Stimulated activated naive CD4-positive, alpha-beta T cell treated with Interleukin-2 at 50 U/mL for 16 hours (primary cell): ENCODE results near the gene MPIG6B.
A peak's percentile ranks its signal among the peaks of the same experiment; 100 is the strongest.
"Not testable (repeated sequence)": the region's sequence is repeated elsewhere in the genome, so short reads cannot be mapped to it uniquely, and the experiment has no call there.

Experiments
- DNase-seq: peaks from one replicate; lab custom pipeline; 2025; lab: John Stamatoyannopoulos, UW

MPIG6B gene

DNA sequence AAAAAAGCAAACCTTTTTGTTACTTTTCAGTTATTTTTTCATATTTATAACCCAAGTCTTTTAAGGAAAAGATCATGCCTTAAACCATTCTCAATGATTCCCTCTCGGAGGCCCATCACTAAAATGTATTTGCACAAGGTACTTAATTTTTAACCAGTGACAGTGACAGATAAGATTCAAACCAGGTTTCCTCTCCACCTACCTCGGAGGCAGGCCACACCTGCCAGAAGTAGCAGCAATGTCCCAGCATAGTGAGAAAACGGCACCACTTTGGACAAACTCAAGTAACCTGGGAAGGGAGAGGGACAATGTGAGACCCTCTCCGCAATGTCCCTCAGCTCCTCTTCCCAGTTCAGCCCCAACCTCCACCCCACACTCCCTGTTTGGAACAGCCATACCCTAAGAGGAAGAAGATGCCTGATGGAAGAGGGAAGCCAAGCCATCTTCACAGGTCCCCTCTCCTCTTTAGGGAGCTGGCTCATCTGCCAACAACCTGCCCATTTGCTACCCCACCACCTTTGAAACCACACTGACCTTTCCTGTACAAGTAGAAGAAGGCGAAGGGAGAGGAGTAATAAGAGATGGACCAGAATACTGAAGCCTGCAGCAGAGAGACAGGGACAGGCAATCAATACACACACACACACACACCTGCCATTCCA lies 22.3 kb upstream of the MPIG6B start:
- DNase-seq, result no peak

DNA sequence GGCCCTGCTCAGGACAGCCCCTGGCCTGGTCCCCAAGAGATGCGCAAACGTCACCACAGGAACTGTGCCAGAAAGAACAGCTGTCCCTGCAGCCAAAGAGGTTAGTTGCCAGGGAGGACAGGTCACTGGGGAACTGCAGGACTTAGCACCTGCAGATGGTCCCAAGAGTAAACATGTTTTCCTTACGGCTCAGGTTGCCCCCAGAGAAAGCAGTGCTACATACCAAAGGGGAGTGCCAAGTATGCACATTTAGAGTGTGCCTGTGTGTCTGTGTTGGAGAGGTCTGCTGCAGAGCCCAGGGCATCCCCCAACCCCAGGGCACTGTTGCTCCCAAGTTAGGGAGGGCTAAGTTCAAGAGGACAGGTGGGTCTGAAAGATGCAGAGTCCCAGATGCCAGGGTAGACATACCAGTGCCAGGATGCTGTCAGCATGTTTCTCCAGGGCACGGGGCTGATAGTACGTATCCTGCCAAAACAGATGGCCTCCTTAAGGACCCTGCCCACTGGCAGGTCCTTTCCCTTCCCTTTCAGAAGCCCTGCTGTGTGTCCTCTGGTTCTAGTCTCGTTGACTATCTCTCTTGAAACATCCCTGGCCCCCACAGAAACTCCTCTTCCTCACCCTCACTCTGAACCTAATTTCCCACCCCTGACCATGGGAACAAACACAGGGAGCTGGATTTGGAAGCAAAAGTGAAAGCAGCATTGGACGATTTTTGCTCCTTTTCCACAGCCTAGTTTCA lies 21.3 kb upstream of the MPIG6B start:
- DNase-seq, result no peak

DNA sequence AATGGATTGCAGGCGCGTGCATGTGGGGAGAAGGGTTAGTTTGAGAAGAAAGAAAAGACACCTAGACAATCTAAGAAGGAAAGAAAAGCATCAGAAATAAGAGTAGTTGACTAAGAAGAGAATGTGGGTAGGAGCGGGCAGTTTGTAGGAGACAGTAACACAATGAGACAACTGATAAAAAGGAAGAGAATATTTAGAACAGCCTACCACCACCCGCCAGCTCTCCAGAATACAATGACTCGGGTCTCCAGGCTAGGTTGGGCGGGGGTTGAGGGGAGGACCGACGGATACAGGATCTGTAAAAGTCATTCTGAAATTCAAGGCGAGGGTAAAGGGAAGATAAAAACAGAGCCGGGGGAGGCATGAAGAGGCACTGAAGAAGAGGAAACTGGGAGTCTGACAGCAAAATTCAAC lies 20.8 kb upstream of the MPIG6B start:
- DNase-seq, result peak; percentile 35

DNA sequence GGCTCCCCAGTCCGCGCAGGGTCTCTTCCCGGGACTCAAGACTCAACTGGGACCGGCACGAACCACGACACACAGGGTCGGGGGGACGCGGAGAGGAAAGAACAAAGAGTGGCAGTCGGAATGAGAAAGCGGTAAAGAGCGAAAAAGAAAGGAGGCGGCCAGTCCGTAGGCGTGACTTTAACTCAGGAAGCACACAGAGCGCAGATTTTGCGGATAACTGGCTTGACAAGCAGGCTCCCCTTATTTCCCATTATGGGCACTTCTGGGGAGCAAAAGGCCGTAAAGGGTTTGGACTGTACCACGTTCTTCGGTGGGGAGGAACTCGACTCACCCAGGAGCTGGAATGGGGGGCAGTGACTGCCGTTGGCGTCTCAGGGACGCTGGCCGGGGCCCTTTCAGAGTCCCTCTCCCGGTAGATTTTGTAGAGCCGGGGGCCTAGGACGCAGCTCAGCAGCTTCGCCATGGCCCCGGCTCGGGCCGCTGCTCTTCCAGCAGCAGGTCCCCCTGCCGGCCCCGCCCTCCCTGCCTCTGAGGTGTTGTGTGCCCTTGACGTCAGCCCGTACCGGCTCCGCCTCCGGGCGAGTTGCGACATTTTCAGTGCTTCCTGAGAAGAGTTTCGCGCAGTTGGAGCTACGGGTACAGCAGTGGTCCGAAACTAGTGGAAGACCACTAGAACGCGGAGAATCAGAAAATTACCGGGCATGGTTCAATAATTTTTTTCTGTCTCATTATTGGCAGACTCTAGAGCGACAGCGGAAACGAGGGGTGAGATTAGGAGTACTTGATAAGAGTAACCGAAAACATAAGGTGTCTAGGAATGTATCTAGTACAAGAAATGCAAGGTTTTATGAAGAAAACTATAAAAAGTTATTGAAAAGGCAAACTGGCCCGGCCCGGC lies 20.1 kb upstream of the MPIG6B start, which contains the start of gene ABHD16A:
TSS of gene ABHD16A (minus strand) at position 506 of the 898 bp plus-strand sequence. CDS start at position 463, 43 bp downstream.
- DNase-seq, result peak; percentile 95

DNA sequence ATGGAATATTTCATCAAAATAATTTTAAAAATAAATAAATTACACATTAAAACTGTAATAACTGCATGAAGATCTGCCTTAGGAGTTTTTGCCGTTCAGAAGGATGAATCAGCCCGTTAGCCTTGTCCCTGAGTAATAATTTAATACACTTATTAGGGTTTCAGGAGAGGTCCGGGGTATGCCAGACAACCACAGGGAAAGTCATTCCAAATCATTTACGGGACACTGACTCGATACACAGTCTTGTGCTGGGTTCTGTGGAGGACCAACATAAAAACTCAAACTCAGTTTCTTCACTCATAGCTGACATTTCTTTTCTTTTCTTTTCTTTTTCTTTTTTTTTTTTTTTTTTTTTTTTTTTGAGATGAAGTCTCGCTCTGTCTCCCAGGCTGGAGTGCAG lies 17.2 kb upstream of the MPIG6B start:
- no peak for DNase-seq

DNA sequence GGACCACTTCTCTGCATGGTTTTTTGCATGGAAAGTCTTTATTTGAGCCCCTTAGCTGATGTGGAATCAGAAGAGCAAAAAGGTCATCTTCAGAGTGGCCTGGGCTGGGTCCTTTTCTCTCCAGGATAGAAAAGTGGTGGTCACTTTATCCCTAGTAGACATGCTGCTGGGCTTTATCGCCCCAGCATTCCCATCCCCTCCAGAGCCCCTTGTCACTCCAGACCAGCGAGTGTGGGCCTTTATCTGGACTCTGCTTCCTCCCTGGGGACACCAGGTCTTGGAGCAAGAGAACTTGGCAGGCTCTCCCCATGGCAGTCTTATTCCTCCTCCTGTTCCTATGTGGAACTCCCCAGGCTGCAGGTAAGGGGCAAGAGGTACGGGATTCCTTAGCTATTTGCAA lies 16.6 kb upstream of the MPIG6B start, which contains the start of gene LY6G6F:
TSS of gene LY6G6F (plus strand) at position 268 of the 400 bp plus-strand sequence. CDS start at position 309, 41 bp downstream.
- no peak for DNase-seq

DNA sequence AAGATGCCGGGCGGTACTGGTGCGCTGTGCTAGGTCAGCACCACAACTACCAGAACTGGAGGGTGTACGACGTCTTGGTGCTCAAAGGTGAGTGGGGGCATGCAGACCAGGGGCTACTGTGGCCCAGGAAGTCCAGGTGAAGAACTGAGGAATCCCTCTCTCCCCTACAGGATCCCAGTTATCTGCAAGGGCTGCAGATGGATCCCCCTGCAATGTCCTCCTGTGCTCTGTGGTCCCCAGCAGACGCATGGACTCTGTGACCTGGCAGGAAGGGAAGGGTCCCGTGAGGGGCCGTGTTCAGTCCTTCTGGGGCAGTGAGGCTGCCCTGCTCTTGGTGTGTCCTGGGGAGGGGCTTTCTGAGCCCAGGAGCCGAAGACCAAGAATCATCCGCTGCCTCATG lies 15.5 kb upstream of the MPIG6B start:
- no peak for DNase-seq

DNA sequence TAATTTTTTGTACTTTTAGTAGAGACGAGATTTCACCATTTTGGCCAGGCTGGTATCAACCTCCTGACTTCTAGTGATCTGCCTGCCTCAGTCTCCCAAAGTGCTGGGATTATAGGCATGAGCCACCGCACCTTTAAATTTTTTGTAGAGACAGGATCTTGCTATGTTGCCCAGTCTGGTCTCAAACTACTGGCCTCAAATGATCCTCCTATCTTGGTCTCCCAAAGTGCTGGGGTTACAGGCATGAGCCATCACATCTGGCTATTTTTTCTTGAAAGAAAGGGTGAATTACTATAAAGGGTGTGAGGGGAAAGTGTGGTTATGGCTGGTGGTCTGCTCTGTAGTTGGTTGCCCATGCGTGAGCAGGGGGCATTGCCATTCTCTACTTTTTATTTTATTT lies 14.9 kb upstream of the MPIG6B start:
- DNase-seq, result no peak

DNA sequence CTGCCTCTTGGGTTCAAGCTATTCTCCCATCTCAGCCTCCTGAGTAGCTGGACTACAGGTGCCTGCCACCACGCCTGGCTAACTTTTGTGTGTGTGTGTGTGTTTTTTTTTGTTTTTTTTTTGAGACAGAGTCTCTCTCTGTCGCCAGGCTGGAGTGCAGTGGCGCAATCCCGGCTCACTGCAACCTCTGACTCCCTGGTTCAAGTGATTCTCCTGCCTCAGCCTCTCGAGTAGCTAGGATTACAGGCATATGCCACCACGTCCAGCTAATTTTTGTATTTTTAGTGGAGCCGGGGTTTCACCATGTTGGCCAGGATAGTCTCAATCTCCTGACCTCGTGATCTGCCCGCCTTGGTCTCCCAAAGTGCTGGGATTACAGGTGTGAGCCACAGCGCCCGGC lies 14.0 kb upstream of the MPIG6B start:
- DNase-seq, result not testable (repeated sequence)

DNA sequence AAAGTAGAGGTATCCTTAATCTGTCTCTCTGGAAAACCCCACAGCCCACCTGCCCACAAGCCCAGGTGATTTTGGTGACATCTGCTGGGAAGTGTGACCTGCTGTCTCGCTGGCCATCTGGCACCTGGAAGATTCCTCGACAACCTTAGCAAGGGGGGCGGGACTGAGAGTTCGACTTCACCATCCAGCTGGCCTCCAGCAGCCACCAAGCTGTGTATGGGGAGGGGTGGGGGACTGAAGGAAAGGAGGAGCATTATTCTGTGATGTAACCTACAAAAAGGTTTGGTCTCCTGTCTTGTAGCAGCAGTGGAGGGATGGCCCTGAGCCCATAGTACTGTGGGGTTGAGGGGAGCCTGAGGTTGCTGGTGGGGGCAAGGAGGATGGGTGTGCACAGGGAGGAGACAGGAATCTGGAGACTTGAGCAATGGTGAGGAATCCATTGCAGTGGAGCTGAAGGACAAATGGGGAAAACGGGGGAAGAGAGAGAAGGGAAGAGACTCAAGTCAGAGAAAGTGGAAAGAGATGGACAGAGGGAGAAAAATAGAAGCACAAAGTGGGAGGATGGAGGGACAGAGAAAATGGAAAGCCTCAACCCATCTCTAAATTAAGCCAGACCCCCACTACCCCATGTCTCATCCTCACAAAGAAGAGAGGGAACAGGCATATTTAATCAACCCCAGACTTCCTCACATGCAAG lies 12.5 kb upstream of the MPIG6B start:
- no peak for DNase-seq

DNA sequence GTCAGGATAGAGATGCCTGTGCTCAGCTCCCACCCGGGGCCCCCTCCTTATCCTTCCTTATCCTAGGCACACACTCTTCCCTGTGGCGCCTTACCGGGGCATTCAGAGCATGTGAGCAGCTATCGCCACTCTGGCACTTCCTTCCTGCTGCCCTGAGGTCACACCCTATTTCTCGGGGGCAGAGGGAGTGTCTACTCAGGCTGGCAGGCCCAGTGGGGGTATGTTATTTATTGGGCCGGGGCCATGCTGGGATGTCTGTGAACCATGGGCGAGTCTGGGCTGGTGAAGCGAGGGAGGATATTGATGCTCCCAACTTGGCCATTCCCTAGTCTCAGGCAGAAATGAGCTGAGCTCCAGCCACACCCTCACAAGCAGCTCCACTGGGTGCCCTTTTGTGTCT lies 11.9 kb upstream of the MPIG6B start:
- DNase-seq, result no peak

DNA sequence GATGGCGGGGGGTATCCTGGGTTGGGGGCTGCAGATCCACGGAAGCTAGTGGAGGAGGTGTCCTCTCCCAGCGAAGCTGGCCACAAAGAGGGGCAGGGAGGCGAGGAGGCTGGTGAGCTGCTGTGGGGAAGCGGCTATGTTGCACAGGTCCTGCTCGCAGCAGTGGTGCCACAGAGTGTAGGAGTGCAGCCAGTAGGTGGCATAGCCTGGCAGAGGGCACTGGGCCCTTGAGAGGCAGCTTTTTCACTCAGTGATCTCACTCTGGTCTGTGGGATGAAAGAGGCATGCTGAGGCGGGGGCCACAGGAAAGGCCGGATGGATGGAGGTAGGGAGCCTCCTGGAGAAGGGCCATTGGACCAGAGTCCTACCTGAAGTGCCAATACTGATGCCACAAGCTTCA lies 10.9 kb upstream of the MPIG6B start:
- no peak for DNase-seq

DNA sequence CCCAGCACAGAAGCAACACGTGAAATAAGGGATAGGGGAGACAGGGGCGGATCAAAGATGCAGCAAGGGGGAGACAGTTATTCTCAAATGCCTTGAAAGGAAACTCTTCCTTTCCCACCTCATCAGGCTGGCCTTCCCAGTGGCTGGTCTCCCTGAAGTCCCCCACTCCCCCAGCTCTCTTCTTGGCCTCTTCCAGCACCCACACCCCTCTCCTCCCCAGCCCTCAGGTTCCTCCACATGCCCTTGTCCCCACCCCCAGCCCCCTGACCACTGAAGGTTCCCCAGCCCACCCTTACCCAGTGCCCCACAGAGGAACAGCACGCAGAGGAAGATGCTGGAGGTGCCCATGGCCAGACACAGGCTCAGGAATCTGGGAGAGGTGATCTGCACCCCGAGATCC lies 9.7 kb upstream of the MPIG6B start:
- no peak for DNase-seq

DNA sequence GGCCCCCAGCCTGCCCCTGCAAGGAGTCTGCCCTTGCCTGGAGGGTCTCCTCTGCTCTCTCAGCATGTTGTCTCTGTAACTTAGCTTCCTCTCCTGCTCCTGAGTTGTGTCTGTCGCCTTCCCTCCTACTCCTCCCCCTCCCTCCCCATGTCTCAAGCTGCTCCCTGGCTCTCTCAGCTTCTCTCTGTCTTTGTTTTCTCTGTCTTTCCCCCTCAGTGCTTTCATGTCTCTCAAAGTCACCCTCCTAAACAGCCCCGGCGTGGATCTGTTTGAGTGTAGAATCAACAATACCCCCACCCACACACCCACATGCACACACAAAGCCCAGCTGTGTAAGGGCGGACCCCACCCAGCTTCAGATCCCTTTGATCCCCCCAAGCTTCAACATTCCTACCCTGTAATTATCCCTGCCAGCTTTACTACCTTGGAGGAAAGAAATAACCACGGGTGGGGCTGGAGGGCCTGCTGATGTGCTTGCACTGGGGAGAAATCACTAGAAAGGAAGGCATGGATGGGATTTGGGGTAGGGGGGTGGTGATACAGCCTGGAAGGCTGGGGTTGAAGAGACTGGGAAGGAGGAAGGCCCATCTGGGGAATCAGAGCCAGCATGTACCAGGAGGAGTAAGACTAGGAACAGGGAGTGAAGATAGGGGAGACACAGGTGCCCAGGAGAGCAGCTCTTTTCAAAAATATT lies 9.0 kb upstream of the MPIG6B start:
- DNase-seq, result no peak

DNA sequence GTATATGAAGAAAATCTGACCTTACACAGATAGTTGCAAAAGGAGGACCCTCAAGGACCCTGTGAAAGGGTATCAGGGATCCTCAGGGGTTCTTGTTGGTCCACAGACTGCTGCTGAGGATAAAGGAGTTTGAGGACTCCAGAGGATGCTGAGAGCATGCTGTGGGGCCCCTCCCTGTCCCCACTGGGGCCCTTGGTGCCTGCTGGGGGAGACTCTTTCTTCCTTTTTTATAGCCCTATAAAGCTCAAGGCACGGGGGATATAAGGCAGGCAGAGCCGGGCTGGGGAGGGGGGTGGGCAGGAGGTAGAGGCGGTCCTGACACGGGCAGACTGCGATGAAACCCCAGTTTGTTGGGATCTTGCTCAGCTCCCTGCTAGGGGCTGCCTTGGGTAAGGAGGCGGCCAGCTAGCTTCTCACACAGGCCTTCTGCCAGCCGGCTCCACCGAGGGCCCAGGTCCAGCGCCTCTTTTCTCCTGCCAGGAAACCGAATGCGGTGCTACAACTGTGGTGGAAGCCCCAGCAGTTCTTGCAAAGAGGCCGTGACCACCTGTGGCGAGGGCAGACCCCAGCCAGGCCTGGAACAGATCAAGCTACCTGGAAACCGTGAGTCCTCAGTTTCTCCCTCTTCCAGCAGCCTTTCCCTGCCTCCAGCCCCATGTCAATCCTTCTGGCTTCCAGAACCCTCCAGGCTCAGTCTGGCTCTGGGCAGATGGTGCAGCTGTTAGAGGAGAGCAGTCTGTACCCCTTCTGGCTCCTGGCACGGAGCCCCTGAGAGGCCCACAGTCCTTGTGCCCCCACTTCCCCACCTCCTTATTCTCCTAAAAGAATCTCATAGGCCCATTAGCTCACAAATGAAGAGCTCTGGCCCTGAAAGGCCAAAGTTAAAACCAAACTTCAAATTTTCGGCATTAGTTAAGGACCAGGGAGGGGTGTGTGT lies 7.9 kb upstream of the MPIG6B start, which contains the start of gene LY6G6D:
TSS of gene LY6G6D (plus strand) at position 327 of the 937 bp plus-strand sequence. CDS start at position 335, 8 bp downstream.
- DNase-seq, result no peak

DNA sequence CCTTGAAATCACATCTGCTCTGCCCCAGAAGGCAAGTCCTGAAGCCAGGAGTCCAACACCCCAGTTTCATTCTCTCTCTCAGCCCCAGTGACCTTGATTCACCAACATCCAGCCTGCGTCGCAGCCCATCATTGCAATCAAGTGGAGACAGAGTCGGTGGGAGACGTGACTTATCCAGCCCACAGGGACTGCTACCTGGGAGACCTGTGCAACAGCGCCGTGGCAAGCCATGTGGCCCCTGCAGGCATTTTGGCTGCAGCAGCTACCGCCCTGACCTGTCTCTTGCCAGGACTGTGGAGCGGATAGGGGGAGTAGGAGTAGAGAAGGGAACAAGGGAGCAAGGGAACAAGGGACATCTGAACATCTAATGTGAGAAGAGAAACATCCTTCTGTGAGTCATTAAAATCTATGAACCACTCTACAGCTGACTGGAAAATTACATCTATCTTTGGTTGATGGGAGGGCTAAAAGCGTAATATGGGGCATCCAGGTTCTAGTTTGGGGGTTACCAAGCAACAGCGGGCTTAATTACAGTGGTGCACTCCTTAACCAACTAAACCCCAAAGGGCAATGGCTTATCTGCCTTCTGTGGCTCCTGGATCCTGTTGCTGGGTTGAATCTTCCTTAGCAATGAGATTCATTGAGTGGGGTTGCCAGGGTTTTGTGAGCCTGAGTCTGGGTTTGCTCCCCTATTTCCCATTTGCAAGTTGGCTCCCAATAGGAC lies 5.5 kb upstream of the MPIG6B start:
- no peak for DNase-seq

DNA sequence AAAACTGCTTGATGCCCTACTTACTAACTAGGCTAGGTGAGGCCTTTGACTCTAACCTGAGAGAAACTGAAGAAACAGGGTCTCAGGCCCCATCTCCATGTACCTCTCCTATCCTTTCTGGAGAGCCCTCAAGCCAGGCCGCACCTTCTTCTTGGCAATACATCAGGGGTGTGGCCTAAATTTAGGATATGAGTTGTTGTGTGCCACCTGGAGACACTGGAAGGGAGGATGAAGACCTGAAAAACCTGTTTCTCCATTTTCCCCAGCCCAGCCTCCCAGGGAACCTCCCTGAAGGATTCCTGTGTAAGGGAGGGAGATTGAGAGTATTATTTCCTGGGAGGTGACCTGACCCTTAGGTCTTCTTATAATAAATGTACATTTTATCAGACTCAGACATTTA lies 4.9 kb upstream of the MPIG6B start:
- DNase-seq, result no peak

DNA sequence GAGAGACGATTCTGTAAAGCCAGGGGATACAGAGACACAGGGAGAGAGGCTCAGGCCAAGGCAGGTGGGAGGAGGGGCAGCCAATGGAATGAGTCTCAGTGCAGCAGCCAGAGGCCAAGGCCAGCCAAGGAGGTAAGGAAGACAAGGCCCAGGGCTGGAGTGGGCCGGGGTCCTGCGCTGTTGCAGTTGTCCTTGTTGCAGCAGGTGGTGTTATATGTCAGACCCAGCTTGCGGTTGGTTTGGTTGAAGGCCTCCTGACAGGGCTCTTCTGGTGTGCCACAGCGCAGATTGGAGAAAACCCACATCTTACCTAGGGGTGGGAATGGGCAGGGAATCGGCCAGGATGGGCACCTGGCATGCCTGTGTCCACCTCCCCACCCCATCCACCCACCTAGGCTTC lies 4.2 kb upstream of the MPIG6B start:
- DNase-seq, result no peak

DNA sequence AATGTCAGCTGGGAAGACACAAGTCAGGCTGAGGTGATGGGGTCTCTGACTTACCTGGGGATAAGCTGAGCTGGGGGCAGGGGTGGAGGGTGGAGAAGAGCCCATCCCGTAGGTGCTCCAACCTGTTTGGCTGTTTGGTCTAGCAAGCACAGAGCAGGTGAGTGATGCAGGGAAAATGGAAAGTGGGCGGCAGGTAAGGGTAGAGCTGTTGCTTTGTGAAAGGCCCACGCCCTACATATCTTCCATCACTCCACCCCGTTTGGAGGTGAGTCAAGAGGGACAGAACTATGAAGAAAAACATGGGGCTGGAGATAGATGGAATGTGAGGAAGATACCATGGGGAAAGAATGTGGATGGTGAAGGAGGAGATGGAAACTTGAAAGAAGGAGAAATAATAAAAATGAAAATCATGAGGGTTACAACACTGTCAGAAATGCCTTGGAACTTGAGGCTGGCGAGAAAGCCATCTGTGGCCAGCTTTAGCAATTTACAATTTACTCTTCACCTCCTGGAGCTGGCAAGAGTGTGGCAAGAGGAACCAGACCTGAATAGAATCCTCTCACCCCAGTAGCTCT lies 2.9 kb upstream of the MPIG6B start:
- no peak for DNase-seq
